B cell (primary cell): ENCODE results near the gene AFDN. TPM values are rescaled to one million over a fixed set of nuclear protein-coding genes. Genes with fewer than 3 reads are reported as not detected.

Source experiments
- ATAC-seq: fragments of 200-7000 bp; cut with Tn5 transposase; one replicate; pipeline ENCODE4 v1.10.0; 2021; ENCODE audit warnings: low read depth, mild to moderate bottlenecking, moderate number of reproducible peaks, moderate library complexity
- CTCF ChIA-PET: fragments of 350-600 bp; sonication (Branson Sonifier 250); formaldehyde crosslinking; loops from one replicate; lab custom pipeline; 2021; ENCODE audit warnings: antibody characterized with exemption, inconsistent platforms; lab: Charles Lee
- POLR2A ChIA-PET: fragments of 350-600 bp; sonication (Branson Sonifier 250); formaldehyde crosslinking; loops from one replicate; lab custom pipeline; 2021; ENCODE audit warnings: antibody characterized with exemption; lab: Charles Lee
- DNase-seq: peaks from one replicate; pipeline ENCODE4 v3.0.0; 2013
- H2AFZ ChIP-seq: 2 replicates; pipeline ENCODE4 v1.6.1; 2012; ENCODE audit warnings: mild to moderate bottlenecking, low read depth, low read length; ENCODE audit not compliant: insufficient read depth, poor library complexity, severe bottlenecking
- H3K27ac ChIP-seq, 2 donors: 1 replicate in 1 of 2; 2 replicates in 1 of 2; pipeline ENCODE4 v1.5.1; 2012 to 2013; ENCODE audit warnings: low read length in 2 of 2, mild to moderate bottlenecking in 2 of 2, moderate library complexity in 1 of 2
- H3K27me3 ChIP-seq, 4 experiments: fragments of 200-600 bp in 1 of 4; sonication (generic) in 1 of 4; replicated peaks in 1 of 4; 1 replicate in 2 of 4; 2 replicates in 2 of 4; pipeline versions ENCODE4 v1.6.1 to v1.7.0; 2013 to 2016; ENCODE audit warnings: low read length in 3 of 4, mild to moderate bottlenecking in 2 of 4, mixed read lengths in 1 of 4, moderate library complexity in 1 of 4; ENCODE audit not compliant: insufficient read depth in 4 of 4, control insufficient read depth in 3 of 4; ENCODE audit errors: control extremely low read depth in 1 of 4
- H3K36me3 ChIP-seq, 2 experiments: replicated peaks in 1 of 2; 1 replicate in 1 of 2; 2 replicates in 1 of 2; pipeline versions ENCODE4 v1.6.1 to v1.7.1; 2013; ENCODE audit warnings: low read length in 1 of 2; ENCODE audit not compliant: insufficient read depth in 2 of 2, control insufficient read depth in 1 of 2; ENCODE audit errors: control extremely low read depth in 1 of 2, extremely low read depth in 1 of 2
- H3K4me1 ChIP-seq, 2 donors: fragments of 200-600 bp in 1 of 2; sonication (generic) in 1 of 2; 1 replicate in 1 of 2; 2 replicates in 1 of 2; pipeline versions ENCODE4 v1.5.1 to v1.6.1; 2013 to 2017; ENCODE audit warnings: low read length in 2 of 2; ENCODE audit not compliant: control insufficient read depth in 2 of 2, insufficient read depth in 2 of 2
- H3K4me2 ChIP-seq: replicated peaks from 2 replicates; pipeline ENCODE3; 2012; ENCODE audit warnings: mild to moderate bottlenecking, low read depth, low read length; ENCODE audit not compliant: poor library complexity, severe bottlenecking
- H3K4me3 ChIP-seq, 5 experiments: fragments of 200-600 bp in 1 of 5; sonication (generic) in 1 of 5; 1 replicate in 3 of 5; 2 replicates in 2 of 5; pipeline versions ENCODE4 v1.5.1 to v1.7.0; 2011 to 2016; ENCODE audit warnings: low read length in 4 of 5, mild to moderate bottlenecking in 4 of 5, low read depth in 2 of 5, control low read depth in 1 of 5, moderate library complexity in 1 of 5; ENCODE audit not compliant: insufficient read depth in 1 of 5; ENCODE audit errors: control extremely low read depth in 1 of 5, extremely low read depth in 1 of 5
- H3K79me2 ChIP-seq: fragments of 200-600 bp; sonication (generic); one replicate; pipeline ENCODE4 v1.6.0; 2016; ENCODE audit warnings: low read length; ENCODE audit not compliant: control insufficient read depth, insufficient read depth
- H3K9ac ChIP-seq: fragments of 200-600 bp; sonication (generic); 2 replicates; pipeline ENCODE4 v1.6.1; 2017; ENCODE audit warnings: mild to moderate bottlenecking, low read length, moderate library complexity
- H3K9me3 ChIP-seq, 3 donors: one replicate each; pipeline versions ENCODE4 v1.6.1 to v1.7.1; 2013; ENCODE audit warnings: low read length in 2 of 3; ENCODE audit not compliant: control insufficient read depth in 2 of 3, insufficient read depth in 1 of 3; ENCODE audit errors: control extremely low read depth in 1 of 3
- H4K20me1 ChIP-seq: 2 replicates; pipeline ENCODE4 v1.6.0; 2012; ENCODE audit warnings: mild to moderate bottlenecking, low read length; ENCODE audit not compliant: insufficient read depth, control insufficient read depth, poor library complexity, severe bottlenecking
- H3K27ac Mint-ChIP-seq: one replicate; pipeline ENCODE4 v1.8.0; 2021; ENCODE audit warnings: mixed read lengths
- H3K27me3 Mint-ChIP-seq: one replicate; pipeline ENCODE4 v1.8.0; 2021; ENCODE audit warnings: mixed read lengths
- H3K4me1 Mint-ChIP-seq: one replicate; pipeline ENCODE4 v1.8.0; 2021; ENCODE audit warnings: mixed read lengths
- H3K4me3 Mint-ChIP-seq: one replicate; pipeline ENCODE4 v1.8.0; 2021; ENCODE audit warnings: mixed read lengths
- H3K9me3 Mint-ChIP-seq: one replicate; pipeline ENCODE4 v1.8.0; 2022; ENCODE audit warnings: mixed read lengths; ENCODE audit not compliant: insufficient read depth
- CTCF ChIP-seq: fragments of 200-600 bp; IDR thresholded peaks from one replicate; pipeline ENCODE4 v1.8.0; 2022; ENCODE audit warnings: antibody characterized with exemption, mild to moderate bottlenecking
- EZH2 ChIP-seq: IDR thresholded peaks from 2 replicates; pipeline ENCODE4 v1.6.1; 2012; ENCODE audit warnings: borderline replicate concordance, low read depth, mild to moderate bottlenecking, moderate library complexity, low read length; ENCODE audit not compliant: insufficient read depth, poor library complexity, severe bottlenecking
- WGBS: methylation state at CpG from one replicate; pipeline ENCODE4 v1.1.5; 2013; ENCODE audit warnings: missing lambda C conversion rate; ENCODE audit not compliant: insufficient coverage; 5-methylcytosine and 5-hydroxymethylcytosine counted together
- intact Hi-C: fragments of 100-400 bp; cut with micrococcal nuclease; formaldehyde crosslinking; loops from one replicate; pipeline ENCODE4 v1.10.0; 2022
- polyA plus RNA-seq: library from polyadenylated mRNA; depleted of rRNA; stranded (reverse); fragments of >200 nt; gene quantifications from 2 replicates; pipeline ENCODE4 v1.2.3, GENCODE V29; 2012
- total RNA-seq, 2 donors: library from RNA; stranded (reverse); fragments of 120-200 nt in 1 of 2; gene quantifications; 1 replicate in 1 of 2; 2 replicates in 1 of 2; pipeline versions ENCODE4 v1.2.3 to v1.2.4, GENCODE V29; 2013 to 2022

The AFDN gene
- total and polyA plus RNA-seq, 2 donors (not counting 1 experiment from before 2014, with no cell fraction given), result 15.4 to 70.5 TPM

GRCh38 chr6:167856474-167856873 lies 29.8 kb downstream of the AFDN start:
- H3K4me2 ChIP-seq, result no peak overlapping the region
- no peak for TF ChIP-seq EZH2
- TF ChIP-seq CTCF, result no peak
- H3K9ac ChIP-seq, result no peak overlapping the region
- Mint-ChIP-seq H3K4me1 (peaks cover 14% of the 10 kb centered on the region), H3K9me3 (peaks cover 3% of the 10 kb centered on the region), H3K27ac (no peak overlapping the region), H3K4me3 (no peak overlapping the region), H3K27me3 (peaks cover 9% of the 10 kb centered on the region)
- no peaks in the 10 kb centered on the region for H3K79me2 ChIP-seq
- H3K9me3 ChIP-seq, result no peaks in the 10 kb centered on the region
- intact Hi-C loops, result no loop called here
- no peak overlapping the region for H3K4me3 ChIP-seq
- DNase-seq (no peak), ATAC-seq (no peak)
- H4K20me1 ChIP-seq, result no peaks in the 10 kb centered on the region
- no peak overlapping the region for H2AFZ ChIP-seq
- no CpG with 5 or more reads among the region's 1 CpG for WGBS
- ChIA-PET CTCF (no interaction called here), POLR2A (no interaction called here)
- peaks cover 0 to 3% of the 10 kb centered on the region in 2 donors for H3K4me1 ChIP-seq
- peaks cover 0 to 3% (median 1%) of the 10 kb centered on the region in 4 experiments for H3K27me3 ChIP-seq
- H3K27ac ChIP-seq, result no peak overlapping the region
- H3K36me3 ChIP-seq, result no peaks in the 10 kb centered on the region

GRCh38 chr6:167856999-167857660 lies 30.4 kb downstream of the AFDN start:
- intact Hi-C loops, result no loop called here
- Histone ChIP-seq H3K36me3 (no peaks in the 10 kb centered on the region), H2AFZ (no peak overlapping the region), H4K20me1 (no peaks in the 10 kb centered on the region), H3K79me2 (no peaks in the 10 kb centered on the region), H3K9me3 (no peaks in the 10 kb centered on the region), H3K27ac (no peak overlapping the region), H3K4me2 (no peak overlapping the region), H3K4me3 (no peak overlapping the region), H3K27me3 (peaks cover 0 to 3% (median 1%) of the 10 kb centered on the region in 4 experiments), H3K9ac (no peak overlapping the region), H3K4me1 (peaks cover 0 to 3% of the 10 kb centered on the region in 2 donors)
- ChIA-PET POLR2A (no interaction called here), CTCF (no interaction called here)
- Mint-ChIP-seq H3K4me1 (peaks cover 12% of the 10 kb centered on the region), H3K4me3 (no peak overlapping the region), H3K27me3 (peaks cover 13% of the 10 kb centered on the region), H3K9me3 (peaks cover 3% of the 10 kb centered on the region), H3K27ac (no peak overlapping the region)
- DNase-seq (no peak), ATAC-seq (no peak)
- WGBS, result 93% methylated on average over 3 of the region's 5 CpGs
- TF ChIP-seq CTCF (no peak), EZH2 (no peak)
